Esophagus (tissue), 2 donors: ENCODE results near the gene TPGS2. TPM values are rescaled to one million over a fixed set of nuclear protein-coding genes. Genes with fewer than 3 reads are reported as not detected.

Source experiments
- H3K27ac ChIP-seq, 2 donors: one replicate each; pipeline ENCODE4 v1.5.1; 2013; ENCODE audit warnings: low read depth in 2 of 2, mild to moderate bottlenecking in 2 of 2, inconsistent platforms in 1 of 2, low read length in 1 of 2, moderate library complexity in 1 of 2
- H3K27me3 ChIP-seq, 2 donors: one replicate each; pipeline ENCODE4 v1.6.1; 2013; ENCODE audit warnings: low read length in 2 of 2, control low read depth in 1 of 2, mild to moderate bottlenecking in 1 of 2; ENCODE audit not compliant: insufficient read depth in 2 of 2, control insufficient read depth in 1 of 2
- H3K36me3 ChIP-seq, 2 donors: one replicate each; pipeline ENCODE4 v1.6.1; 2013; ENCODE audit warnings: low read length in 1 of 2; ENCODE audit not compliant: control insufficient read depth in 2 of 2, insufficient read depth in 2 of 2
- H3K4me1 ChIP-seq, 2 donors: one replicate each; pipeline ENCODE4 v1.6.1; 2013; ENCODE audit warnings: low read length in 1 of 2; ENCODE audit not compliant: control insufficient read depth in 2 of 2, insufficient read depth in 2 of 2
- H3K4me3 ChIP-seq, 2 donors: one replicate each; pipeline ENCODE4 v1.5.1; 2013; ENCODE audit warnings: low read length in 2 of 2, mild to moderate bottlenecking in 2 of 2, low read depth in 1 of 2, moderate library complexity in 1 of 2
- H3K9me3 ChIP-seq, 2 donors: one replicate each; pipeline ENCODE4 v1.6.1; 2013; ENCODE audit warnings: mild to moderate bottlenecking in 2 of 2, low read depth in 1 of 2, low read length in 1 of 2, moderate library complexity in 1 of 2; ENCODE audit not compliant: control insufficient read depth in 2 of 2, insufficient read depth in 1 of 2
- WGBS, 2 donors: extraction: QIAGEN DNeasy Blood & Tissue Kit; methylation state at CpG; one replicate each; pipeline ENCODE4 v1.1.7; 2013; 5-methylcytosine and 5-hydroxymethylcytosine counted together
- polyA plus RNA-seq, 2 donors: library from polyadenylated mRNA; stranded (reverse); fragments of 200-250 nt; gene quantifications; one replicate each; pipeline ENCODE4 v1.2.3, GENCODE V29; 2013
- donor health status: healthy with polysubstance abuse.
- donor health status: Bipolar disorder and iron deficiency.

The TPGS2 gene
- polyA plus RNA-seq, 2 donors = 27.6 to 62.6 TPM

GRCh38 chr18:36792634-36793283 is 36.0 kb downstream of the TPGS2 start:
- WGBS, 2 donors = 97 to 98% methylated on average over 4 of the region's 4 CpGs
- H3K4me1 ChIP-seq = no peaks in the 10 kb centered on the region
- H3K4me3 ChIP-seq = no peak overlapping the region
- no peaks in the 10 kb centered on the region for H3K27me3 ChIP-seq
- H3K36me3 ChIP-seq = peaks cover 9 to 18% of the 10 kb centered on the region in 2 donors
- H3K9me3 ChIP-seq = no peaks in the 10 kb centered on the region
- H3K27ac ChIP-seq = no peak overlapping the region

GRCh38 chr18:36786686-36787085 is 42.1 kb downstream of the TPGS2 start:
- no peak overlapping the region for H3K4me3 ChIP-seq
- H3K4me1 ChIP-seq = no peaks in the 10 kb centered on the region
- no peak overlapping the region for H3K27ac ChIP-seq
- H3K36me3 ChIP-seq = peaks cover 0 to 2% of the 10 kb centered on the region in 2 donors
- 46 to 72% methylated on average over 4 of the region's 4 CpGs for WGBS, 2 donors
- no peaks in the 10 kb centered on the region for H3K9me3 ChIP-seq
- no peaks in the 10 kb centered on the region for H3K27me3 ChIP-seq

- Histone ChIP-seq H3K27ac (no peak overlapping the region), H3K4me3 (no peak overlapping the region), H3K27me3 (no peaks in the 10 kb centered on the region), H3K36me3 (peaks cover 0 to 2% of the 10 kb centered on the region in 2 donors), H3K9me3 (no peaks in the 10 kb centered on the region), H3K4me1 (no peaks in the 10 kb centered on the region)
- 96 to 97% methylated on average over 5 of the region's 5 CpGs for WGBS, 2 donors
These were observed 45.0 kb downstream of the TPGS2 start for GRCh38 chr18:36783792-36784191.

GRCh38 chr18:36782710-36783109 is 46.1 kb downstream of the TPGS2 start:
- WGBS, 2 donors = 66 to 78% methylated on average over 9 of the region's 9 CpGs
- Histone ChIP-seq H3K9me3 (no peaks in the 10 kb centered on the region), H3K27me3 (no peaks in the 10 kb centered on the region), H3K36me3 (peaks cover 0 to 2% of the 10 kb centered on the region in 2 donors), H3K27ac (no peak overlapping the region), H3K4me1 (no peaks in the 10 kb centered on the region), H3K4me3 (no peak overlapping the region)

- Histone ChIP-seq H3K36me3 (peaks cover 0 to 2% of the 10 kb centered on the region in 2 donors), H3K9me3 (no peaks in the 10 kb centered on the region), H3K27me3 (no peaks in the 10 kb centered on the region), H3K4me3 (no peak overlapping the region), H3K27ac (no peak overlapping the region), H3K4me1 (no peaks in the 10 kb centered on the region)
- WGBS, 2 donors = 76 to 77% methylated on average over 2 of the region's 2 CpGs
These were observed 48.1 kb downstream of the TPGS2 start for GRCh38 chr18:36780748-36781147.

GRCh38 chr18:36777566-36777965 is 51.2 kb downstream of the TPGS2 start:
- no peak overlapping the region for H3K27ac ChIP-seq
- H3K36me3 ChIP-seq = peaks cover 0 to 2% of the 10 kb centered on the region in 2 donors
- no peaks in the 10 kb centered on the region for H3K27me3 ChIP-seq
- H3K4me1 ChIP-seq = no peaks in the 10 kb centered on the region
- 82 to 89% methylated on average over 1 of the region's 1 CpG for WGBS, 2 donors
- H3K9me3 ChIP-seq = no peaks in the 10 kb centered on the region
- H3K4me3 ChIP-seq = no peak overlapping the region

GRCh38 chr18:36776650-36777049 is 52.2 kb downstream of the TPGS2 start:
- no peaks in the 10 kb centered on the region for H3K27me3 ChIP-seq
- H3K9me3 ChIP-seq = no peaks in the 10 kb centered on the region
- H3K4me3 ChIP-seq = no peak overlapping the region
- H3K36me3 ChIP-seq = peaks cover 0 to 2% of the 10 kb centered on the region in 2 donors
- 90 to 93% methylated on average over 5 of the region's 5 CpGs for WGBS, 2 donors
- H3K4me1 ChIP-seq = no peaks in the 10 kb centered on the region
- no peak overlapping the region for H3K27ac ChIP-seq

- Histone ChIP-seq H3K27me3 (no peaks in the 10 kb centered on the region), H3K27ac (no peak overlapping the region), H3K9me3 (no peaks in the 10 kb centered on the region), H3K36me3 (peaks cover 0 to 2% of the 10 kb centered on the region in 2 donors), H3K4me3 (no peak overlapping the region), H3K4me1 (no peaks in the 10 kb centered on the region)
- WGBS, 2 donors = 83 to 90% methylated on average over 4 of the region's 4 CpGs
These were observed 53.4 kb downstream of the TPGS2 start for GRCh38 chr18:36775396-36775795.

- H3K9me3 ChIP-seq = no peaks in the 10 kb centered on the region
- no peak overlapping the region for H3K27ac ChIP-seq
- H3K27me3 ChIP-seq = no peaks in the 10 kb centered on the region
- no peaks in the 10 kb centered on the region for H3K4me1 ChIP-seq
- no peaks in the 10 kb centered on the region for H3K36me3 ChIP-seq
- 66 to 75% methylated on average over 4 of the region's 4 CpGs for WGBS, 2 donors
- H3K4me3 ChIP-seq = no peak overlapping the region
These were observed 56.5 kb downstream of the TPGS2 start for GRCh38 chr18:36772241-36772723.

GRCh38 chr18:36771245-36771644 is 57.6 kb downstream of the TPGS2 start:
- 81 to 84% methylated on average over 4 of the region's 4 CpGs for WGBS, 2 donors
- no peaks in the 10 kb centered on the region for H3K36me3 ChIP-seq
- no peaks in the 10 kb centered on the region for H3K4me1 ChIP-seq
- no peaks in the 10 kb centered on the region for H3K27me3 ChIP-seq
- no peak overlapping the region for H3K4me3 ChIP-seq
- H3K27ac ChIP-seq = no peak overlapping the region
- no peaks in the 10 kb centered on the region for H3K9me3 ChIP-seq
